Keratinocyte (primary cell): ENCODE data around the gene NGFR. TPM values are rescaled to one million over a fixed set of nuclear protein-coding genes. Genes with fewer than 3 reads are reported as not detected.

ENCODE experiments used
- DNase-seq: peaks from one replicate; pipeline ENCODE4 v3.0.0-alpha.2; 2011; ENCODE audit warnings: low read depth, missing footprints, low spot score
- FAIRE-seq: peaks from 2 replicates; lab custom pipeline; 2011; peaks lifted over from hg19 to GRCh38; lab: Jason Lieb, UNC
- H2AFZ ChIP-seq: 2 replicates; pipeline ENCODE4 v1.6.0; 2012; ENCODE audit warnings: low read length, control low read depth, inconsistent platforms; ENCODE audit not compliant: control insufficient read depth
- H3K27ac ChIP-seq: 2 replicates; pipeline ENCODE4 v1.5.1; 2011; ENCODE audit warnings: low read length; ENCODE audit not compliant: control insufficient read depth, insufficient read depth
- H3K27me3 ChIP-seq: 3 replicates; pipeline ENCODE4 v1.6.0; 2011; ENCODE audit warnings: low read length; ENCODE audit not compliant: control insufficient read depth, insufficient read depth; ENCODE audit errors: extremely low read depth
- H3K36me3 ChIP-seq, 2 experiments: 2 replicates in 1 of 2; 3 replicates in 1 of 2; pipeline ENCODE4 v1.5.1; 2011; ENCODE audit warnings: low read length in 2 of 2, mild to moderate bottlenecking in 1 of 2; ENCODE audit not compliant: control insufficient read depth in 2 of 2, insufficient read depth in 2 of 2; ENCODE audit errors: extremely low read depth in 1 of 2
- H3K4me1 ChIP-seq: 3 replicates; pipeline ENCODE4 v1.5.1; 2011; ENCODE audit warnings: low read length; ENCODE audit not compliant: control insufficient read depth, insufficient read depth; ENCODE audit errors: extremely low read depth
- H3K4me2 ChIP-seq: 3 replicates; pipeline ENCODE4 v1.6.0; 2011; ENCODE audit warnings: low read depth, low read length; ENCODE audit not compliant: control insufficient read depth, insufficient read depth; ENCODE audit errors: extremely low read depth
- H3K4me3 ChIP-seq, 3 experiments: fragments of 200-600 bp in 1 of 3; sonication (generic) in 1 of 3; 2 replicates in 2 of 3; 3 replicates in 1 of 3; pipeline ENCODE4 v1.5.1; 2011 to 2016; ENCODE audit warnings: low read length in 3 of 3, mild to moderate bottlenecking in 3 of 3, control low read depth in 2 of 3, inconsistent platforms in 1 of 3, low read depth in 1 of 3, mixed read lengths in 1 of 3, mixed run types in 1 of 3, moderate library complexity in 1 of 3; ENCODE audit not compliant: control insufficient read depth in 2 of 3, insufficient read depth in 2 of 3; ENCODE audit errors: extremely low read depth in 1 of 3
- H3K79me2 ChIP-seq: 2 replicates; pipeline ENCODE4 v1.6.0; 2012; ENCODE audit warnings: low read length; ENCODE audit not compliant: control insufficient read depth, insufficient read depth
- H3K9ac ChIP-seq: 3 replicates; pipeline ENCODE4 v1.6.0; 2011; ENCODE audit warnings: low read length; ENCODE audit not compliant: control insufficient read depth, insufficient read depth; ENCODE audit errors: extremely low read depth
- H3K9me1 ChIP-seq: 3 replicates; pipeline ENCODE4 v1.6.0; 2011; ENCODE audit warnings: low read length; ENCODE audit not compliant: control insufficient read depth, insufficient read depth; ENCODE audit errors: extremely low read depth
- H3K9me3 ChIP-seq: 2 replicates; pipeline ENCODE4 v1.5.1; 2012; ENCODE audit warnings: low read depth, low read length; ENCODE audit not compliant: control insufficient read depth
- H4K20me1 ChIP-seq: 3 replicates; pipeline ENCODE4 v1.6.0; 2011; ENCODE audit warnings: low read length; ENCODE audit not compliant: control insufficient read depth, insufficient read depth; ENCODE audit errors: extremely low read depth
- CTCF ChIP-seq, 3 experiments: IDR thresholded peaks in 1 of 3; conservative IDR thresholded peaks in 1 of 3; optimal IDR thresholded peaks in 1 of 3; 2 replicates in 2 of 3; 3 replicates in 1 of 3; pipeline versions ENCODE3 to v1.5.1; 2011; ENCODE audit warnings: low read length in 3 of 3, mild to moderate bottlenecking in 3 of 3, moderate library complexity in 2 of 3, control low read depth in 1 of 3, inconsistent platforms in 1 of 3; ENCODE audit not compliant: insufficient read depth in 2 of 3; ENCODE audit errors: extremely low read depth in 1 of 3
- EZH2 ChIP-seq: IDR thresholded peaks from one replicate; pipeline ENCODE4 v1.6.1; 2012; ENCODE audit warnings: inconsistent platforms, mild to moderate bottlenecking, low read length, moderate library complexity
- dilution Hi-C: fragments of 300-500 bp; cut with MboI; formaldehyde crosslinking; loops from one replicate; pipeline ENCODE4 v1.7.0; 2020; ENCODE audit warnings: low sequenced_read_pairs; ENCODE audit not compliant: extremely low pct_ligation_motif_present
- polyA plus RNA-seq, 5 experiments: library from polyadenylated mRNA; depleted of rRNA in 3 of 5; stranded (reverse) in 3 of 5; stranded (forward) in 1 of 5; unstranded in 1 of 5; fragments of >200 nt; gene quantifications; 1 replicate in 1 of 5; 2 replicates in 3 of 5; 3 replicates in 1 of 5; pipeline versions ENCODE4 v1.2.1 to v1.2.3, GENCODE V29; 2011 to 2012; ENCODE audit warnings: missing spikeins in 2 of 5, low read depth in 1 of 5, low replicate concordance in 1 of 5

NGFR gene
- polyA plus RNA-seq, 1 donor (not counting 4 experiments of a cell fraction or from before 2014, with no cell fraction given): 1.7 TPM

DNA sequence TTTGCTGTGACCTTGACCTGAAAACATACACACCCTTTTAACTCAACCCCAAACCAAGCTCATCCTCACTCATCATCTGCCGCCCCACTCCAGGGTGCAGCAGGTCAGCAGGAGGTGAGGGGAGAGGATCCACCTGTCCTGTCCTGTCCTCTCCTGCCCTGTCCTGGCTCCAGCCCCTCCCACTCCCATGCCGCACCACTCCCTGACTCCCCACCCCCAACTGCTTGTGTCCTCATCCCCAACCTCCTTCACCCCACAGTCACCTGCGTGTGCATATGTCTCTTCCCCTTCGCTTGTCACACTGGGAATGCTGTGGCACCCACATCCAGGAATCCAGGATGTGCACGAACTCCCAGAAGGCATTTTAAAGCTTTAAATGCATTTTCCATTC, 15.6 kb downstream of the NGFR start:
- no peak for DNase-seq
- Histone ChIP-seq H4K20me1 (no peaks in the 10 kb centered on the region), H3K27me3 (no peaks in the 10 kb centered on the region), H3K79me2 (no peaks in the 10 kb centered on the region), H3K27ac (no peak overlapping the region), H3K9me1 (no peaks in the 10 kb centered on the region), H3K4me1 (peaks cover 46% of the 10 kb centered on the region), H3K9ac (no peak overlapping the region), H3K9me3 (no peaks in the 10 kb centered on the region), H3K36me3 (no peaks in the 10 kb centered on the region), H2AFZ (no peak overlapping the region), H3K4me2 (no peak overlapping the region), H3K4me3 (no peak overlapping the region)
- dilution Hi-C loops: no loop called here
- TF ChIP-seq EZH2 (no peak), CTCF (optimal IDR thresholded peaks at IDR 0.05 in 1 of 3, IDR thresholded peaks at IDR 0.05 in 1 of 3, conservative IDR thresholded peaks at IDR 0.05 in 1 of 3; ENCODE audit: extremely low read depth in 1 of 3, insufficient read depth in 2 of 3, low read length in 3 of 3) (no peak)
- no peak for FAIRE-seq

DNA sequence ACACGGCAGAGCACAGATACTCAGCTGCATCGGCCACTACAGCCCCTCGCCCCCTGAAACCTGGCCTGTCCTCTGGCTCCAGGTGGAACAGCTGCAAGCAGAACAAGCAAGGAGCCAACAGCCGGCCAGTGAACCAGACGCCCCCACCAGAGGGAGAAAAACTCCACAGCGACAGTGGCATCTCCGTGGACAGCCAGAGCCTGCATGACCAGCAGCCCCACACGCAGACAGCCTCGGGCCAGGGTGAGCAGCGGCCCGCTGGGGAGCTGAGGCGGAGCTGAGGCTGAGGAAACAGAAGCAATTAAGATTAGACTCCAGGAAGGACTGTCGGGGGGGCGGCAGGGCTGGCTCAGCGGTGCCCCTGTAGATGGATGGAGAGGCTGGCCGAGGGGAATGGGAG, 16.7 kb downstream of the NGFR start:
- TF ChIP-seq EZH2: no peak
- no peak for TF ChIP-seq CTCF (optimal IDR thresholded peaks at IDR 0.05 in 1 of 3, IDR thresholded peaks at IDR 0.05 in 1 of 3, conservative IDR thresholded peaks at IDR 0.05 in 1 of 3; ENCODE audit: extremely low read depth in 1 of 3, insufficient read depth in 2 of 3, low read length in 3 of 3)
- Histone ChIP-seq H3K79me2 (no peaks in the 10 kb centered on the region), H3K9me3 (no peaks in the 10 kb centered on the region), H3K36me3 (no peaks in the 10 kb centered on the region), H3K4me1 (peaks cover 50% of the 10 kb centered on the region), H2AFZ (no peak overlapping the region), H3K27me3 (no peaks in the 10 kb centered on the region), H4K20me1 (no peaks in the 10 kb centered on the region), H3K4me3 (no peak overlapping the region), H3K9me1 (no peaks in the 10 kb centered on the region), H3K27ac (no peak overlapping the region), H3K4me2 (no peak overlapping the region), H3K9ac (no peak overlapping the region)
- dilution Hi-C loops: no loop called here
- FAIRE-seq: no peak
- DNase-seq: no peak
